ENCODE data around the gene HOXD12.

DNA sequence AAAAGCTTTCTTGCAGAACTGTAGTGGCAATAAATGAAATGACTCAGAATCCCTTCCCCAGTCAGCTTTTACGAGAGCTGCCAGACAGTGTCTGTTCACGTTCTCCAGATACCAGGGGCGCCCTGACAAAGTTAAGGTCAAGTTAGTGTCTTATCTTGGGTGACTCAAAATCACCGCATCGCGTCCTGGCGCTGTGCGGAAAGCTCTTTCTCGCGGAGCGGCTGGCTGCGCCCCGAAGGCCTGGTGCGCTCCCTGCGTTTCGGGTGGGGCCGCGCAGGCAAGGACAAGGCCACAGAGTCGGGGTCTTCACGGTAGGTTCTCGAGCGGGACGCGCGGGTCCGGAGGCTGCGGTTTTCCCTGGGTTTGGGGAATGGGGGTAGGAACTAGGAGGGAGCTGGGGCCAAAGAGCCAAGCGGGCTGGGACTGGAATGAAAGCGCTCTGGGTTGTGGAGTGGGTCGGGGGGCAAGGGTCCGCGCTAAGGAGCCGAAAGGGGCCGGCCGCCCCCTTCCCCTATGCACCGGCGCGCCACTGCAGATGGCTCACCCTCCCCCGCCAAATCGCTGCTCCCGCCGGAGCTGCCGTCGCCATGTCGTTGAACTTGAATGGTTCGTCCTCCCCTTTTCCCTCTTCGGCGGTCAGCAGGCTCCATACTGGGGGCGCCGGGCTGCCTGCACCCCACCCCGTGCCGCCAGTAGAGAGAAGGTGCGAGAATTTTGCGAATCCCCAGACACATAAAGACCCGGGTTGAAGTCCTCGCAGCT is 4.9 kb downstream of the HOXD12 start:
- TF ChIP-seq, protein P1, sequence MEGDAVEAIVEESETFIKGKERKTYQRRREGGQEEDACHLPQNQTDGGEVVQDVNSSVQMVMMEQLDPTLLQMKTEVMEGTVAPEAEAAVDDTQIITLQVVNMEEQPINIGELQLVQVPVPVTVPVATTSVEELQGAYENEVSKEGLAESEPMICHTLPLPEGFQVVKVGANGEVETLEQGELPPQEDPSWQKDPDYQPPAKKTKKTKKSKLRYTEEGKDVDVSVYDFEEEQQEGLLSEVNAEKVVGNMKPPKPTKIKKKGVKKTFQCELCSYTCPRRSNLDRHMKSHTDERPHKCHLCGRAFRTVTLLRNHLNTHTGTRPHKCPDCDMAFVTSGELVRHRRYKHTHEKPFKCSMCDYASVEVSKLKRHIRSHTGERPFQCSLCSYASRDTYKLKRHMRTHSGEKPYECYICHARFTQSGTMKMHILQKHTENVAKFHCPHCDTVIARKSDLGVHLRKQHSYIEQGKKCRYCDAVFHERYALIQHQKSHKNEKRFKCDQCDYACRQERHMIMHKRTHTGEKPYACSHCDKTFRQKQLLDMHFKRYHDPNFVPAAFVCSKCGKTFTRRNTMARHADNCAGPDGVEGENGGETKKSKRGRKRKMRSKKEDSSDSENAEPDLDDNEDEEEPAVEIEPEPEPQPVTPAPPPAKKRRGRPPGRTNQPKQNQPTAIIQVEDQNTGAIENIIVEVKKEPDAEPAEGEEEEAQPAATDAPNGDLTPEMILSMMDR (IDR thresholded peaks at IDR 0.05; ENCODE audit: low read length): no peak
- TF ChIP-seq EZH2 (IDR thresholded peaks at IDR 0.05; ENCODE audit: borderline replicate concordance, low read length): no peak
